IPS DF 6.9 (cell line): ENCODE measurements around the gene GDPD5.

Source experiments
- DNase-seq: peaks from one replicate; pipeline ENCODE4 v3.0.0-alpha.2; 2013; ENCODE audit warnings: low read depth, low spot score
- H3K27ac ChIP-seq: one replicate; pipeline ENCODE4 v1.5.1; 2013; ENCODE audit warnings: low read length, control low read depth
- H3K27me3 ChIP-seq: 2 replicates; pipeline ENCODE4 v1.6.1; 2013; ENCODE audit warnings: mild to moderate bottlenecking, low read length; ENCODE audit not compliant: control insufficient read depth, insufficient read depth
- H3K36me3 ChIP-seq: 2 replicates; pipeline ENCODE4 v1.6.1; 2013; ENCODE audit warnings: low read length; ENCODE audit not compliant: control insufficient read depth, insufficient read depth
- H3K4me1 ChIP-seq: 2 replicates; pipeline ENCODE4 v1.6.1; 2013; ENCODE audit warnings: low read length; ENCODE audit not compliant: control insufficient read depth, insufficient read depth
- H3K4me3 ChIP-seq: 2 replicates; pipeline ENCODE4 v1.5.1; 2013; ENCODE audit warnings: mild to moderate bottlenecking, low read length
- H3K9me3 ChIP-seq: 2 replicates; pipeline ENCODE4 v1.6.1; 2013; ENCODE audit warnings: low read length, inconsistent platforms; ENCODE audit not compliant: control insufficient read depth, insufficient read depth
- WGBS: extraction: QIAGEN DNeasy Blood & Tissue Kit; methylation state at CpG from one replicate; pipeline ENCODE4 v1.1.7; 2013; ENCODE audit warnings: mixed read lengths, missing lambda C conversion rate; ENCODE audit not compliant: insufficient read length, insufficient coverage; 5-methylcytosine and 5-hydroxymethylcytosine counted together

GDPD5 gene

DNA sequence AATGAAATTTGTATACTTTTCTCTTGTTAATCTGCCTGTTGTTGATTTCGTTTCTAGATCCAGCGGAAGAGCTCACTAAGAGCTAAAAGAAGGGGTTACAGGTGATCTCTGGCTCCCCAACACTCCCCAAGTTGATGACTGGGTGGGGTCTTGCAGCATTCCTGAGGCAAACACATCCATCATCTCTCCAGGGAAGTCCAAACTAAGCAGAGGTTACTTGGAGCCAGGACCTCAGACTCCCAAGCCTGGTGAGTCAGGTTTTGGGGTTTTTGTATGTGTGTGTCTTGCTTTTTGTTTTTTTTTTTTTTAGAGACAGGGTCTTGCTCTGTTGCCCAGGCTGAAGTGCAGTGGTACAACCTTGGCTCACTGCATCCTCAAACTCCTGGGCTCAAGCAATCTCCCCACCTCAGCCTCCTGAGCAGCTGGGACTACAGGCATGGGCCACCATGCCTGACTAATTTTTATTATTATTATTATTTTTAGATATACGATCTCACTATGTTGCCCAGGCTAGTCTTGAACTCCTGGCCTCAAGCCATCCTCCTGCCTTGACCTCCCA is 137.9 kb downstream of the GDPD5 start:
- Histone ChIP-seq H3K4me3 (no peak overlapping the region), H3K27ac (no peak overlapping the region), H3K9me3 (no peaks in the 10 kb centered on the region), H3K4me1 (peaks cover 3% of the 10 kb centered on the region), H3K27me3 (no peaks in the 10 kb centered on the region), H3K36me3 (no peaks in the 10 kb centered on the region)
- WGBS = no CpG with 5 or more reads among the region's 3 CpGs
- no peak for DNase-seq

DNA sequence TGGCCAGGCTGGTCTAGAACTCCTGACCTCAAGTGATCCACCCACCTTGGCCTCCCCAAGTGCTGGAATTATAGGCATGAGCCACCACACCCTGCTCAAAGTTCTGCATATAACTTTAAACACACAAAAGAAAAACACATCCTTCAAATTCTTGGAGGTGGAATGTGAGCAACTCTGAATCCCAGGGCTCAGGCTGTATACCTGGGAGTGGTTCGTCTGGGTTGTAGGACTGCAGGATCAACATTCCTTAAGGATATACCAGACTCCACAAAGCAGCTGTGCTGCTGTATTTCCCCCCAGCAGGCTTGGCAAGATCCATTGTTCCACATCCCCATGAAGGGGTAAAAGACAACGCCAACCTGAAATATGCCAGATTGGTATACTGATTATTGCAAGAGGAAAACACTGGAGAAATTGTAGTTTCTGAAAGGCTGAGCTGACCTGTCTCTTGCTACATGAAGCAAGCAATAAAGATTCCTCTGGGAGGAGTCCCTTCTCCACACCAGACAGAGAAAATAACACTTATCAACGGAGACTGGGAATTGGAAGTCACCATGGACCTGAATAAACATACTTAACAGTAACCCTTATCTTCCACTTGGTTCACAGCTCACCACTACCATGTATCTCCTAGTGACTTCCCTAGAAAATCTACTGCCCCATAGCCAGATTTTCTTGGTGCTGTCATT is 138.7 kb downstream of the GDPD5 start:
- no CpG with 5 or more reads among the region's 3 CpGs for WGBS
- DNase-seq = no peak
- Histone ChIP-seq H3K4me1 (peaks cover 3% of the 10 kb centered on the region), H3K9me3 (no peaks in the 10 kb centered on the region), H3K36me3 (no peaks in the 10 kb centered on the region), H3K27ac (no peak overlapping the region), H3K4me3 (no peak overlapping the region), H3K27me3 (no peaks in the 10 kb centered on the region)
